ENCODE data around the gene PEX11B. TPM values are rescaled to one million over a fixed set of nuclear protein-coding genes. Genes with fewer than 3 reads are reported as not detected.

PEX11B gene
- total RNA-seq, 4 donors from 2014 or later, result 19.3 to 30.8 (median 25.1) TPM

DNA sequence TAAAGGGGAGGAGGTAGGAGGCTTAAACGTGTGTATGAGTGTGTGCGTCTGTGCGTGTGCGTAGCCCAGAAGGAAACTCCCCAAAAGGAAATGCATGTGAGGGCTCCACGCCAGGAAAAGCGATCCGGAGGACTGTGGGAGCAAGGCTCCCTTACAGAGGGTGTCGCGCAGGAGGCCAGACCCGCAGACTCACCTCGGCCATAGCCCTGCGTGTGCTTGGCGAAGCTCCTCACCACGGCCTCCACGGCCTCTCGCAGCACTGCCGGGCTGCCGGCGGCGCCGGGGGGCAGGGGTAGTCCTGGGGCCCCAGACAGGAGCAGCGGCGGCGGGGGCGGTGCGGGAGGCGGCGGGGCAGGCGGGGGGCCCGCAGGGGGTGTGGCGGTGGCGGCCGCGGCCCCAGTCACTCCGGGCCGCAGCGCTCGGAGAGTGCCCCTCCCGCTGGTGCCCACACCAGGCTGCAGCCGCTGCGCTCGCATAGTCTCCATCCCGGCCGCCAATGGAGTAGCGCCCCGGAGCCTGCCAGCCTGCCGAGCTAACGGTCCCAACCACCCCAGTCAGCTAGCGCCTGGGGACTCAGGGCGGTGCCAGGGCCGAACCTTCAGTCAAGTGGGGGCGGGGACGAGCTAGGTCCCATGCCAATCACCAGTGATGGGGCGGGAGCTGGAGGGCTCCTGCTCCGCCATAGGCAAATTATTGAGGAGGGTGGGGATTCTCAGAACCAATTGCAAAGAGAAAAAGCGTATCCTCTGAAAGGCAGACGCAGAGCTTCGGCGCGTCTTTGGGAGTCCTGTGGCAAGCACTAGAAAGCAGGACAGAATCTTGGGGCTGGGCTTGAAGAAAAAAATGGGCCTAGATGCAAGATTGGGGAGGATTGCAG is 39.2 kb upstream of the PEX11B start, which contains the start of gene LIX1L:
Gene LIX1L (minus strand): TSS at position 575 of the 877 bp plus-strand sequence. CDS start 90 bp downstream, at position 485.
- intact Hi-C loops (cut with DNase I), result no loop called here
- H3K27me3 ChIP-seq, result peaks cover 0 to 10% (median 0%) of the 10 kb centered on the region in 4 donors
- H3K4me1 ChIP-seq, result peaks cover 17 to 95% (median 43%) of the 10 kb centered on the region in 3 donors
- peak in 2 of 4 donors; percentile 68 to 89 for TF ChIP-seq POLR2A (IDR thresholded peaks at IDR 0.05)
- TF ChIP-seq, protein P1, sequence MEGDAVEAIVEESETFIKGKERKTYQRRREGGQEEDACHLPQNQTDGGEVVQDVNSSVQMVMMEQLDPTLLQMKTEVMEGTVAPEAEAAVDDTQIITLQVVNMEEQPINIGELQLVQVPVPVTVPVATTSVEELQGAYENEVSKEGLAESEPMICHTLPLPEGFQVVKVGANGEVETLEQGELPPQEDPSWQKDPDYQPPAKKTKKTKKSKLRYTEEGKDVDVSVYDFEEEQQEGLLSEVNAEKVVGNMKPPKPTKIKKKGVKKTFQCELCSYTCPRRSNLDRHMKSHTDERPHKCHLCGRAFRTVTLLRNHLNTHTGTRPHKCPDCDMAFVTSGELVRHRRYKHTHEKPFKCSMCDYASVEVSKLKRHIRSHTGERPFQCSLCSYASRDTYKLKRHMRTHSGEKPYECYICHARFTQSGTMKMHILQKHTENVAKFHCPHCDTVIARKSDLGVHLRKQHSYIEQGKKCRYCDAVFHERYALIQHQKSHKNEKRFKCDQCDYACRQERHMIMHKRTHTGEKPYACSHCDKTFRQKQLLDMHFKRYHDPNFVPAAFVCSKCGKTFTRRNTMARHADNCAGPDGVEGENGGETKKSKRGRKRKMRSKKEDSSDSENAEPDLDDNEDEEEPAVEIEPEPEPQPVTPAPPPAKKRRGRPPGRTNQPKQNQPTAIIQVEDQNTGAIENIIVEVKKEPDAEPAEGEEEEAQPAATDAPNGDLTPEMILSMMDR (IDR thresholded peaks at IDR 0.05), result no peak
- DNase-seq, result peak; percentile 83
- WGBS, 2 donors, result 0 to 1% methylated on average over 18 to 24 of the region's 60 CpGs
- no peaks in the 10 kb centered on the region for H3K36me3 ChIP-seq
- peak within 1 kb of the TSS; percentile 87 to 100 (median 95) for H3K27ac ChIP-seq
- H3K9me3 ChIP-seq, result no peaks in the 10 kb centered on the region
- H3K4me3 ChIP-seq, result peak within 1 kb of the TSS; percentile 61 to 98 (median 68)

DNA sequence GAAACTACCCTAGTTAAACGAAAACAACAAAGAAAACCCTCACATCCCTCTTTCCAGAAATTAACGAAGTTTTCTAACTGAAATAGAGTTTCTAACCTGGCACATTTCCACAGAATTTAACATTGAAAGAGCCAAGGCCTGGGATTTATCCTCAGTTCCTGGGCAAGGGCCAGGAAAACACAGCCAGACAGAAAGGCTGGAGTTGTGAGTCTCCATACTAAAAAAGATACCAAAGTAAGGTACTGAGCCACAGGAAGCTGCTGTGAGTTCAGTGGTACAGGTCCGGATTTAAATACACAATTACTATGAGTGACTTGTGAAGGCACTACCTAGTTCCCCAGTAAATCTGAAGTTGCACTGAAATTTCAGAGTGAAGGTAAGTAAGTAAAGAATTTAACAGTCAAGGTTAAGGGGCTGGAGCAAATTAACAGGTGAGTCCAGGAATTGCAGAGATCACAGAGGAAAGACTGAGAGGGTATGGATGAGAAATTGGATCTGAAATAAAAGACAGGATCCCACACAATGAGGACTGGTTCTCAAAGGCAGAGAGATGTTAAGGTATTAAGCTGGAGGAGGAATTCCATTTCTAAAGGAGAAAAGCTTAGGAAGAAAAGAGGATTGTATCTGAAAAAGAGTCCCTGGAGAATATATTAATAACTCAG is 38.4 kb upstream of the PEX11B start:
- no peak for DNase-seq
- H3K27ac ChIP-seq, result peak overlapping the region; percentile 87 to 100 (median 95)
- TF ChIP-seq POLR2A (IDR thresholded peaks at IDR 0.05), result no peak
- TF ChIP-seq, protein P1 (IDR thresholded peaks at IDR 0.05), result no peak

DNA sequence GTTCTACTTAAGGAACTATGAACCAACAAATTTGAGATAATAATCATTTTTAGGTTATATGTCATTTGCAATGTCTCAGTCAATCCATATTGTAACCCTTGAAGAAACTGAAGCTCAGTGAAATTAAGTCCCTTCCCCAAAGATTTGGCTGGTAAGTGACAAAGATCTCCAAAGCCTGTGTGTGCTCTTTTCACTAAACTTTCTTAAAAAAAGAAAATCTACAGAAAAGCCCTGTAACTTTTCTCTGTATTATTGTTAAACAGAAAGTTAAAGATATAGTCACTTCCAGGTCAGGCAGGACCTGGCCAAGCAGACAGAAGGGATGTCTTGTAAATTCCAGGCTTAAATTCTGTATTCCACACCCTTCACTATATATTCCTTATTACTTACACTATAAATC is 37.8 kb upstream of the PEX11B start:
- peaks cover 0 to 5% (median 0%) of the 10 kb centered on the region in 4 donors for H3K27me3 ChIP-seq
- no peaks in the 10 kb centered on the region for H3K9me3 ChIP-seq
- intact Hi-C loops (cut with DNase I), result no loop called here
- H3K27ac ChIP-seq, result peak overlapping the region; percentile 87 to 100 (median 95)
- no peak for DNase-seq
- H3K36me3 ChIP-seq, result no peaks in the 10 kb centered on the region
- no peak for TF ChIP-seq POLR2A (IDR thresholded peaks at IDR 0.05)
- TF ChIP-seq, protein P1 (IDR thresholded peaks at IDR 0.05), result no peak
- peak overlapping the region in 3 of 4 donors; percentile 61 to 98 (median 69) for H3K4me3 ChIP-seq
- peaks cover 6 to 82% (median 32%) of the 10 kb centered on the region in 3 donors for H3K4me1 ChIP-seq

More for the DNA sequence above, 38.4 kb upstream of the PEX11B start:
- Histone ChIP-seq H3K4me1 (peaks cover 12 to 88% (median 38%) of the 10 kb centered on the region in 3 donors), H3K9me3 (no peaks in the 10 kb centered on the region), H3K27me3 (peaks cover 0 to 10% (median 0%) of the 10 kb centered on the region in 4 donors), H3K36me3 (no peaks in the 10 kb centered on the region), H3K4me3 (peak overlapping the region; percentile 61 to 98 (median 68))
- intact Hi-C loops (cut with DNase I), result no loop called here
- 0 to 1% methylated on average over 3 of the region's 3 CpGs for WGBS, 2 donors

DNA sequence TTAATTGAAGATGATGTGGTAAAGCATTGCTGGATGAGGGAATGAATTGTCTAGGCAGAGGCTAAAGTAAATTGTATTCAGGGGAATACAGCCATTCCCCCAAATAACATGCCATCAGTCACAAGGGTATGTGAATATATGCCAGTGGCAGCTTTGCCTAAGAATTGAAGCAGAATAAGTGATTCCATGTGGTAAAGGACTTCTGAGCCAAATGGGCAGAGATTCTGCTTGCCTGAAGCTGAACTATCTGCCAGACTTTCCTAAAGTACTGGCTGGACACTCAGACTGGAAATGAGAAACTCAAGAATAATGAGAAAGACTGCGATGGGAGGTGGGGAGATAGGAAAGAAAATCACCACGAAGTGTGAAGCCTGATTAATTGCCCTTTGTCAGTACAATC is 36.9 kb upstream of the PEX11B start:
- peak overlapping the region in 3 of 4 donors; percentile 94 to 100 (median 96) for H3K27ac ChIP-seq
- DNase-seq, result no peak
- H3K36me3 ChIP-seq, result no peaks in the 10 kb centered on the region
- H3K27me3 ChIP-seq, result no peaks in the 10 kb centered on the region
- H3K4me3 ChIP-seq, result peak overlapping the region in 1 of 4 donors; percentile 98
- peaks cover 0 to 80% (median 25%) of the 10 kb centered on the region in 3 donors for H3K4me1 ChIP-seq
- H3K9me3 ChIP-seq, result no peaks in the 10 kb centered on the region
- TF ChIP-seq, protein P1 (IDR thresholded peaks at IDR 0.05), result no peak
- intact Hi-C loops (cut with DNase I), result no loop called here
- WGBS, 2 donors, result 34 to 47% methylated on average over 2 of the region's 2 CpGs

- Histone ChIP-seq H3K9me3 (no peaks in the 10 kb centered on the region), H3K36me3 (no peaks in the 10 kb centered on the region), H3K4me3 (no peak overlapping the region), H3K27ac (no peak overlapping the region), H3K4me1 (peaks cover 0 to 71% (median 22%) of the 10 kb centered on the region in 3 donors), H3K27me3 (no peaks in the 10 kb centered on the region)
- intact Hi-C loops (cut with DNase I), result no loop called here
- no peak for TF ChIP-seq POLR2A (IDR thresholded peaks at IDR 0.05)
- TF ChIP-seq, protein P1 (IDR thresholded peaks at IDR 0.05), result no peak
- DNase-seq, result no peak
- WGBS, 2 donors, result 86 to 92% methylated on average over 6 of the region's 6 CpGs
Observed at GRCh38 chr1:145953861-145954260, 35.3 kb upstream of the PEX11B start.

All from esophagus squamous epithelium (tissue), 5 donors.